Activated naive CD4-positive, alpha-beta T cell treated with Interleukin-2 at 50 U/mL for 16 hours (primary cell): ENCODE results near the gene TBATA.
A peak's percentile ranks its signal among the peaks of the same experiment; 100 is the strongest.

ENCODE experiments used
- DNase-seq: peaks from one replicate; pipeline ENCODE4 v3.0.0-alpha.2; 2020

Gene TBATA, protein sequence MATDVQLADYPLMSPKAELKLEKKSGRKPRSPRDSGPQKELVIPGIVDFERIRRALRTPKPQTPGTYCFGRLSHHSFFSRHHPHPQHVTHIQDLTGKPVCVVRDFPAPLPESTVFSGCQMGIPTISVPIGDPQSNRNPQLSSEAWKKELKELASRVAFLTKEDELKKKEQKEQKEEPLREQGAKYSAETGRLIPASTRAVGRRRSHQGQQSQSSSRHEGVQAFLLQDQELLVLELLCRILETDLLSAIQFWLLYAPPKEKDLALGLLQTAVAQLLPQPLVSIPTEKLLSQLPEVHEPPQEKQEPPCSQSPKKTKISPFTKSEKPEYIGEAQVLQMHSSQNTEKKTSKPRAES

DNA sequence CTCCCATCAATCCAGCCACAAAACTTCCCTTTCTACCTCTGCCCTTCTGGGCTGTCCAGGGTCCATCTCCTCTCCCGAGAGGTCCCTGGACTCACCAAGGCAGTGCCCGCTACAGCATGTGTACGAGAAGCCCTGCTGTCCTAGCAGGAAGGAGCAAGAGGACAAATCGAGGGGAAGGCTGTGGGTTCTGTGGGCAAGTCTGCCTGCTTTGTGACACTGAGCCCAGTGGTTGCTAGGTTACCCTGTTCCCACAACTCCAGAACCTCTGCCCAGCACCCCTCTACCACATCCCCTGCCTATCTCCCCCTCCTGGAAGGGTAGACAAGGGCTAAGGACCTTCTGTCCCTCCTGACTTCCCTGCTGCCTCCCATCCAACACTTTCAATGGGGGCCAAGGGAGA is at the start of gene TBATA:
TSS of gene TBATA (minus strand) at position 188 of the 400 bp plus-strand sequence. CDS start 1,998 bp downstream, outside the sequence.
- no peak for DNase-seq

DNA sequence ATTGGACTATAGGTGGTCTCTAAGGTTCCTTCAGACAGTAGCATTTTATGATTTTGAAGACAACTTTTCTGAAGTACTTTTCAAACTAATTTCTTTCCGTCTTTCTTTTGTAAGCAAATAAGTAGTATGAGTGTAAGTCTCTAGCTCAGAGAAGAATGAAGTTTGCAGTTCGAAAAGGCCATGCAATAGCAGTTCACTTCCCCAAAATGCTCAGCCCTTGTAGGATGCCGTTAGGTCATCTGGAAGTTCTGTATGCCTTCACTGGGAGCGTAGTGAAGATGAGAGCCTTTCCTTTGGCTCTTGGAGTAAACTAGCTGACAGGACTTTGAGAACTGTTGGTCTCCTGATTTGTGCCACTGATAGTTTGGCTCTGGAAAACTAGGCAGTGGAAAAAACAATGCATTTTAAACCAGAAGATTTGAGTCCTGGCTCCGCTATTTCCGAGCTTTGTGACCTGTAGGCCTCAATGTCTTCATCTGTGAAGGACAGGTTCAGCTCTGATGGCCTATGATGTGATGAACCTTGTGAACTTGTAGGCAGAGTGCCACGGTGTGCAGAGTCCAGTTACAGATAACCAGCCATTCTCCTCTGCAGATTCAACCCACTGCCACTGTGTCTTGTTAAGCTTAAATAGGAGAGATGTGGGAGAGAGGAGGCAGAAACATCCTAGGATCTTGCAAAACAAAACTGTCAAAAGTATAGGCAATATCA is 49.4 kb upstream of the TBATA start:
- DNase-seq = no peak

DNA sequence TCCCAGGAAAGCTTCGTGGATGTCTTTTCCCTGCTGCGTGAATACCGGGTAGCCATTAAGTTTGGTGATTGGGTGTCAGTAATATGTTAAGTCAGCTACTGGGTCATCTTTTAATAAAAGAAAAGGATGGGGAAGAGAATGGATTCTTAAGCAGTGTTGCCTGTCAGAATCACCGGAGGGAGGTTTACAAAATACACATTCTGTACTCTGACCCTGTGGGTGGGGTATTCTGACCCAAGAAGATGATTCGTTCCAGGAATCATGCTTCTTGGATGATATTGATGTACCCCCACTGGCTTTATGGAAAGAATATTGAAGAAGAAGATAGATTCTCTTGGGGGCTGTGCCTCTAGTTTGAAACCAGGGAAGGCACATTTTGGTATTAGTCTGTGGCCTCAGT is 48.8 kb upstream of the TBATA start:
- no peak for DNase-seq

DNA sequence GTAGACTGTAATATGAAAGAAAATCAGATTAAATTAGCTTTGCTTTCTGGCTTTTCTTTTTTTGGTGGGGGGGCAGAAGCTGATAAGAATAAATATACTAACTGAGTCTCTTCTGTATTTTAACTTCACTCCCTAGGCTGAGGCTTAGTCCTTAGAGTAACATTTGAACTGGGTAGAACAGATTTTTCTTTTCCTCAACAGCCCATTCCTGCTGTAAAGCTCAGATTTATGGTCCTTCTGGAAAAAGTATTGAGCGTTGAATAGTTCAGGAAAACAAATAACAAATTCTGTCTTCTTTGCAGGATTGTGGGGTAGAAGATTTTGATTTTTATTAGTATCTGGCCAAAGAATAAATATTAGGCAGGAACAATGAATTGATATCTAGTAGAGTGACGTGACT is 48.4 kb upstream of the TBATA start:
- DNase-seq = no peak

DNA sequence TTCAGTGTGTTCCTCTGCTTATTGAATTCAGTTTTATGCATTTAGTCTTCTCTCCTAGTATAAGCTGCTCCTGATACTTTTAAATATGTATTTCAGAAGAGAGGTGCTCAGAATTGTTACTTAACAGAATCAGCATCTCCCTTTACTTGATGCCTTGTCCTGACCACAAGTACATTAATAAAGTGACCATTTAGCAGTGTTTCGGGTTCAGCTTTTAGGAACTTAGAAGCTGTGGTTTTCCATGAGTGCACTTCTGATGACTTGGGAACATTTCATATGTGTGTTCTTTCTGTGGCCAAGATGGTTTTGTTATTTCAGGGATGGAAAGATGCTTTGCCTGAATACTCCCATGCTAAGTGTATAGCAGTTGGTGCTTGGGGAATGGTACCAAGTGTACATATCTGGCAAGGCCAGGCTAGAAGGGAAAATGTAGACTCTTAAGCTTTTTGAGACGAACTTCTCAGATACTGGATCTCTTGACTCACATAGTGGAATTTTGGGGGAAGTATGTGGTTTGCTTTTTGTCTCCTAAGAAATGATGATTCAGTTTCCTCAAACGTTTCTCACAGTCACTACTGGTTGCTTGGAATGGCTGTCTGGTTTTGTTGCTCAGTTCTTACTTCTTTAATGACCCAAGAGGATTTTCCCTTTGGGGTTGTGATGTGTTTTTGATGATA is 47.8 kb upstream of the TBATA start:
- DNase-seq = no peak

DNA sequence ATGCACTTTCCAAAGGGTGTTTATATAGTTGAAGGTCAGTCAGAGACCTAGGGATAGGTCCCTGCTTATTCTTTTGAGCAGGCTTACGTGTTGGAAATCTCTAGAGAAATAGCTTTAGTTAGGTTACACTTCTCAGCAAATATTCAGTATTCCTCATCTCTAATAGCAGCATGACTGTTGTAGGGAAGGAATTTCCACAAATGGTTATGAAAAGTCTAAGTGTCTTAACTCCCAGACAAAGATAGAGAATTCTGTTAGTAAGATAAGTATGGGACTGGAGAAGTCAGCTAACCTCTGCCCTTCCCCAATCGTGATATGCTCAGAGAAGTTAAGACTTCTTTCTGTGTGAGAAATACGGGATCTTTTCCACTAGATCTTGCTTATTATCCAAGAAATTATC is 47.0 kb upstream of the TBATA start:
- no peak for DNase-seq

DNA sequence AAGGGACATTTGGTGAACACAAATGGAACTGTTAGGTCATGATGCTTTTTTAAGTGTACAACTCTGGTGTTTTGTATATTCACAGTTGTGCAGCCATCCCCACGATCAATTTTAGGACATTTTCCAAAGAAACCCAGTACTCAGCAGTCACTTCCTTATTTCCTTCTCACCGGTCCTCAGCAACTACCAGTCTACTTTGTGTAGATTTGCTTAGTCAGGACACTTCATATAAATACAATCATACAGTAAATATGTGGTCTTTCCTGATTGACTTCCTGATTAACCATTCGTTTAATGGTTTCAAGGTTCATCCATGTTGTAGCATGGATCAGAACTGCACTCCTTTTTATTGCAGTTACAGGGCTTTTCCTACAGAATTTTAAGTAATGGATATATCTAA is 45.0 kb upstream of the TBATA start:
- DNase-seq = no peak

DNA sequence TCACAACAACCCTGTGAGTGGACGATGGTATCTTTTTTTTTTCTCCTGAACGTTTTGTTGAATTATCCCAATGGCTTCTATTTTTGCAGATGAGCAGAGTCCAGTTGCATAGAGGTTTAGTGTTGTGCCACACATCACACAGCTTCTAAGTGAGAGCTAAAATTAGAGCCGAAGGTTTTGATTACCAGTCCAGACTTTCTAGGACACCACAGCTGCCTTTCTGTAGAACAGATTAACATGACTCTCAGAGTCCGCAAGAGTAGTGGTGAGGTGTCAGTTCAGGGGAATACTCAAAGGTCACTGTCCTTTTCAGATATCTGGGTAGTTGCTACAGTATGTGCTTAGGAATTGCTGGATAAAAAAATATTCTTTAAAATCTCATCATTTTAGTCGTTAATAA is 44.4 kb upstream of the TBATA start:
- DNase-seq = no peak

DNA sequence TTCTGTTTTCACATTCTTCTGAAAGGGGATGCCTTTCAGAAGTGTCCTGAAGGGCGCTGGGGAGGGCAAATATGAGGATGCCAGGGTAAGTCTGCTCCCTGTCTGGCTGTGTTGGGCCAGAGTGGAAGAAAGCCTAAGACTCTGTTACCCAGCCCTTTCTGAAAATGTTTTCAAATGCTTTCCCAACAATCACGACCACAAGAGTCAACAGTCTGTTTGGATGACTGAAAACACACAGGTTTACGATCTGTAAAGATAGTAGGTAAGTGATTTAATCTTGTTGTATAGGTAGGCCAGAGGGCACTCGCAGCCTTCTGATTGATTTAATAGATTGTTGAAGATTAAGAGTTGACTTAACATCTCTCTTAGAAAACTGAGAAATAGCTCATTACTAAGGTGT is 43.7 kb upstream of the TBATA start:
- no peak for DNase-seq

DNA sequence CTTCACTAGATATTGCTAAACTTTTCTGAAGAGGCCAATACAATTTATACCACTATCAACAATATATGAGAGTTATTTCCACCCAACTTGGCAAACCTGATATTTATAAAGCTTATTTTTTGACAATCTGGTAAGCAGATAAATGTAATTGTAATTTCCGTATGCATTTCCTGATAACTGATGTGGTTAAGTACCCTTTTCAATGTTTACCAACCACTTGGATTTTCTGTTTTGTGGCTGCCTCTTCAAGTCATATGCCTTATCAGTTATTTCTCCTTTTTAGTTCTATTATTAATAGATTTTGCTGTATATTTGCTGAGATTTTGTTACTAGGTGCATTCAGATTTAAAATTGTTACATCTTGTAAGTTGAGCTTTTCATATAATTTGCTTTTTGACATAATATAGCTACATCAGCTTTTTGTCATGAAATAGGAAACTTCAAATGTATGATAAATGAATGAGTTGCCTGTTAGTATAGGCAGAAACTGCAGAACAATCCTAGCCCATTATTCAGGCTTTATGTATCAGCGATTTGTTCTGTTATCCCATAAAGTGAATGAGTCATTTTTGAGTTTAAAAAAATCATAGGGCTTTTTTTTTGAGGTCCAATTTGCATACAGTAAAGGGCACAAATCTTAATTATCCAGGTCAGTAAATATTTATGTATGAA is 42.0 kb upstream of the TBATA start:
- no peak for DNase-seq

DNA sequence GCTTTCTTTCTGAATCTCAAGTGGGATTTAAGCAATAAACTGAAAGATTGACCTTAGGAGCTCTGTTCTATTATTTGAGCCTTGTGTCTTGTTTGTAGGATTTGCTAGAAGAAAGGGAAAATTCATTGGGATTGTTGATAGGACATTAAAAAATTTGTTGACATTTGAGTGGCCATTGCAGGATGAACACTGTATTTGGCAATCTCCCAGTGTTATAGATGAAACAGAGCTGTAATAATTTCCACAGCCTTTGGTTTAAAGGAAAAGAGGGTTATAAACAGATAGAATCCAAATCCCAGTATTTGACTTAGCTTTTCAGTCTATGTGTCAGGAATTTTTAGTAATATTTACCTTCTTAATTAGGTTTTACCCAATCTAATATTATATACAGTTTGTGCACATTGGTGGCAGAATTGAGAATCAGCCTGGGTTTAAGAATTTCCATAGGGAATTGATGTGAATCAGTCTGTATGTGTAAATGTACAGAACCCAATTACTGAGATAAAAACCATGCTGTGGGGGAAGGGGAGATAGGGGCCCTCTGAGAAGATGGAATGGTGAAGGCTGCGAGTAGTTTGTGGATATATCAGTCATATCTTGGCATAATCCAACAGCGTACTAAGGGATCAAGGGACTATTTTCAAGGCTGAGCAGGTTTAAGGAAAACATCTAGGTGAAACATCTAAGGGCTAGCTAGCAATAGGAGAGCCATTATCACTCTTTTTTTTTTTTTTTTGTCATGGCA is 37.1 kb upstream of the TBATA start:
- no peak for DNase-seq

DNA sequence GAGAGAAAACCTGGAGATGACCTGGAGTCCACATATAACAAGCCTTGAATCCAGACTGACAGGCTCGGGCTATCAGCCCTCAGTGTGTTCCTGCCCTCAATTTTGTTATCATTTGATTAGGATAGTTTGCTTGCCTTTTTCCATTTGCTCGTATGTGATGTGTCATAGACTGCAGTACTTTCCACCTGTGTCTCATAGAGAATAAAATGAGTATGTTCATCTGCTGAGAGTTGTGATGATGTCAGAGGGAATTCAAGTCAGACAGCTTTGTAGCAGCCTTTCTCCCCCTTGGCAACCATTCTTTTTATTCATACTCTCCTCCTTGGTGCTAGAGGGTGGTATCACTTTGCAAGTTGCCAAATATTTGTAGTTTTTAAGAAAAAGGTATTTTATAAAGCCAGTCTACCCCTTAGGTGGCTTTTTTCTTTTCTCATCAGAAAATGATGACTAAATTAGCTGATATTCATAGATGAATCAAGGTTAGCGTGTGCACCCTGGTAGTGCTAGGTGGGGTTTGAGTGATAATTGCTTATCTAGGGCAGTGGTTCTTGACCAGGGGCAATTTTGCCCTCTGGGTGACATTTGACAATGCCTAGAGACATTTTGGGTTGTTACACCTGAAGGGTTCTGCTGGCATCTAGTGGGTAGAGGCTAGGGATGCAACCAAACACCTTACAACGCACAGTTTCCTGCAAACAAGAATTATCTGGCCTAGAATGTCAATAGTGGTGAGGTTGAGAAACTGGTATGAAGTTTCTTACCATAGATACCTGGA is 36.0 kb upstream of the TBATA start:
- no peak for DNase-seq

DNA sequence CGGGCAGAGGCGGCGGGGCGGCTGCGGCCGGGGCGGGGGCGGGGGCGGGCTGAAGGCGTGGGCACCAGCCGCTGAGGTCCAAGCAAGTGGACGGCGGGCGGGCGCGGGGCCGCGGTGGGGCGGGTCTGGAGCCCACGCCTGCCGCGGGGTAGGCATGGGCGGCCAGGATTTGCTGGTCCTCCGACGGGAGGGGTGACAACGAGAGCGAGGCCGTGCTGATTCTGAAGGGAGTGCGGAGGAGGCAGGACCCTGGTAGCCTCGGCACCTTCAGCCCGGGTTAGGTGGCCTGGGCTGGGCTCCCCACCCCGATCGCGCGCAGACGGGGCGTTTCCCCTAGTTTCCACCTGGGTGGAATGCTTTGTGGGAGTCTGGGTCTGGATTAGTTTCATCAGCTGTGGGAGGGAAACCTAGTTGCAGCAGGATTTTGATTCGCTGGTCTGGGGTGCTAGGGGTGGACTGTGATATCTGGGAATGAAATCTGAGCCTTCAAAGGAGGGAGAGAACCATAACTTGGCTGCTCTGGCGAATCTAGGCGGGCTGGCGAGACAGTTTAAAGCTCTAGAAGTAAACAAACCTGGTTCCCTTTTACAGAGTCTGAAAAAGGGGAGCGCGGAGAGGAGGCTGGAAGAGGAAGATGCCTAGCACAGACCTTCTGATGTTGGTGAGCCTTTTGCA is 31.2 kb upstream of the TBATA start:
- peak; percentile 48 for DNase-seq

DNA sequence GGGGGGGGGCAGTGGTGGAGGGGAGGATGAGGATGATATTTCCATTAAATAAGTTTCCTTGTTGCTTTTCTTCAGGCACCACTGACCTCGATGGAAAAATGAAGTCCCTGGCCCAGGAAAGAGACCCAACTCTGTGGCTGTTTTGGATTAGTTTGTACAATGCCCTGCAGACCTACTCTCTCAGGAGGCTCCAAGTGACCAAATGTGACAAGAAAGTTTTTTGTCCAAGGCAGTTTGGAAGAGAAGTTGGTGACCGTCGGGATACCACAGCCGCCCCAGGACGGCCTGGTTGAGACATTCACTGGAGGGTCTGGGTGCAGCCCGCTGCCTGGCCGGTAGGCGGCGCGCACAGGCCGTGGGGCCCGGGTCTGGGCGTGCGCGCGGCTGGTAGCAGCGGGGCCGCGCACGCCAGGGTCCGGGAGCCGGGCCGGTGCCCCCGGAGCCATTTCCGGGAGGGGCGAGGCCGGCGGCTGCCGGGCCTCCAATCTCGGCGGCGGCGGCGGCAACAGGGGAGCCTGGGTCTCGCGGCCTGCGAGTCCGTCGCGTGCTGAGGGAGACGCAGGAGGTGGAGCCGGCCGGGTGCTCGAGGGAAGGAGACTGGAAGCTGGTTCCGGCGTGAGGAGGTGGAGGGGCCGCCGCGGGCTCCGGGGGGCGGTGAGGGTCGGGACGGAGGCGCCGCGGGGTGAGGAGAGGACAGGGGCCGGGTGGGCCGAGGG is 30.5 kb upstream of the TBATA start, which contains the start of gene SGPL1:
TSS of gene SGPL1 (plus strand) at position 445 of the 716 bp plus-strand sequence. CDS start 906 bp downstream, outside the sequence.
- DNase-seq = peak; percentile 87

DNA sequence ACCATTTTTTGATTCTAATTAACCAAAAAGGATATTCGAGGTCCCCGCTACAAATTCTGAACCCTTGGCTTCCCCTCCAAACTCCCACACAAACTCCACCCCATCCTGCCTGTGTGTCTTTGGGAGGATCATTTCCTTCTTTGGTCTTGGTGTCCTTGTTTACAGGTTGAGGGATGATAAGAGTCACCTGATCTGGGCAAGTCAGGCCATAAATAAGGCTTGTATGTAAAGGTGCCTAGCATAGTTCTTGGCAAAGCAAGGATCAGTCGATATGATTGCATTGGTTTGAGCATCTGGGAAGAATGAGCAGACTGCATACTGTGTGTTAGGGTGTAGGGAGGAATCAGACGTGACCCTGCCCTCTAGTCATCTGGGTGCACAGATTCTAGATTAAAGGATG is 28.9 kb upstream of the TBATA start:
- no peak for DNase-seq

DNA sequence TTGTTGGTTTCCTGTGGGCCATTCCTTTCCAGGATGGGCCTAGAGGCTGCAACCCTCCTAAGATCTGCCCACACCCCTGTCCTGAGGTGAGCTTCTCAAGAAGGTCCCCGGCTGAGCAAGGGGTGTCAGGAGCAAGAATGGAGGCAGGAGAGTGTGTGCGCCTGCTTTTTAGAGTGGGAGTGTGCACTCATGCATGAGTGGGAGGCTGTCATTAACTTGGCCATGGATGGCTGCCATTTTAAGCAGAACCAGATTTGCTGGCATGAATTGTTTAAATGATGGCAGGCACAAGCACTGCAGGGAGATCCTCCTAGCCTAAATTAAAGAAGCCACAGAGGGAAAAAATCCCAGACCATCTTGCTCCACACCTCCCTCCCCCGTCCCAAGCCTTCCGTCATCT is 27.6 kb upstream of the TBATA start:
- DNase-seq = no peak

DNA sequence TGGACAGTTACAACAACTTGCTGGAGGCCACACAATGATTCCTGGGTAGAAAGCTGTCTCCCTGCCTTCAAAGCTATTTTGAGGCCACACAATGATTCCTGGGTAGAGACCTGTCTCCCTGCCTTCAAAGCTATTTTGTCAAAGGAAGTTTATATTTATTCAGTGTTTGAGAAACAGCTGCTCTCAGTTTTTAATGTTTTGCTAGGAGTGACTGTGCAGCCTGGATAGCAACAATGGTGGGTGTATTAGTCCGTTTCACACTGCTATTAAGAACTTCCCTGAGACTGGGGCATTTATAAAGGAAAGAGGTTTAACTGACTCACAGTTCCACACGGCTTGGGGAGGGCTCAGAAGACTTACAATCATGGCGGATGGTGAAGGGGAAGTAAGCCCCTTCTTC is 26.7 kb upstream of the TBATA start:
- no peak for DNase-seq

DNA sequence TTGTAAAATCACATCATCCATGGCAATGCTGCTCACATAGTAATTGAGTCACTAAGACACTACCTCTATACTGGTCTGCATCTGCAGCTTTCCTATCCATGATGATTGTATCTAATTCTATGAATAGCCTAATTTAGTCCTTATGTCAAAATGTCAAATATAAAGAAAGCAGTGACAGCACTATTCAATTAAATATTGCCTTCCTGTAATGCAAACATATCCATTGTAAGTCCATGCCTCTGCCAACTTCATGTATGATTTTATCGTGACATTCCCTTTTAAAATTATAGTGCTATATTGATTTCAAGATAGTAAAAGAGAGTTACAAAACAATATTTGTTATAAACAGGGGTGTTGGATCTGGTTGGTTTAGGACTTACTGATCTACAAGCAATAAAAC is 25.8 kb upstream of the TBATA start:
- DNase-seq = no peak

DNA sequence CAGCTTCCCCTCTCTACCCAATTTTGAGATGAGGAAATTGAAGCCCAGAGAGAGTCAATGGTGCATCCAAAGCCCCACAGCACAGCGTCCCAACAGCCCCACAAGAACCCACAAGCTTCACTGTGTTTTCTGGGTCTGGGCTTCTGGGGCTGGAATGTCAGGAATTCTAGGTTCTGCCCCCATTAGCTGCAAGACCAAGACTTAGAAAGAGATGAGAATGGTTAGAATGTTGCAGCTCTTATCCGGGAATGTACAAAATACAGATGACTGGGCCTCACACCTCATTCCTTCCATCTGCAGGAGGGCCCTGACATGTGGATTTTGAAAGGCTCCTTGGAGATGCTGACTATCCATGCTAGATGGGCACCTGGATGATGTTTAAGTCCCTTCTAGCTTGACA is 24.5 kb upstream of the TBATA start:
- DNase-seq = no peak

DNA sequence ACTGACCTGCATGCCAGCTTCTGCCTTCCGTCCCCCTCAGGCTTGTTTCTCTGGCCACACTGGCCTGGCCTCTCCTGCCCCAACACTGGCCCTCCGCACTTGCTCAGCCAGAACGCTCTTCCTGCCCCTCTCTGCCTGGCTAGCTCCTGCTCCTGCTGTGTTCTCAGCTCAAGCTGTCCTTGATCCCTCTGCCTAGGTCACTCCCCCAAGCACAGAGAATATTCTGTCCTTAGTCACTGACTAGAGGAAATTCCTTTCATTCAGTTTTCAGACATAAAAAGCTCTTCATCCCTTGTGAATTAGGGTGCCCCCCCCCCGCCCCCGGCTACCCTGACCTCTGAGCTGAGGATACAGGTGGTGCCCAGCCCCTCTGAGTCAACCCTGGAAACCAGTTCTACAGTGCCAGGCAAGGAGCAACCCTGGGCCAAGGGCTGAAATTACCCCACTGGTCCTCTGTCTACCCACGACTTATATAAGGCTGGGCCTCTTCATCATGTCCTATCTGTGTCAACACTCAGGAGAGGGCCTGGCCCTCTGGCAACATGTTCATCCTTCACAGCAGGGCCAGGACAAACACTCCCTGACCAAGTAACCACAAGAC is 23.9 kb upstream of the TBATA start:
- DNase-seq = no peak
